MM.1S (cell line): ENCODE measurements around the gene TTC28.

Experiments used
- CTCF ChIP-seq: fragments of 300-600 bp; sonication (generic); IDR thresholded peaks from 2 replicates; pipeline ENCODE4 v1.5.1; 2016; ENCODE audit warnings: antibody characterized with exemption, low read length, mixed read lengths
- EZH2 ChIP-seq: fragments of 300-600 bp; sonication (generic); optimal IDR thresholded peaks from 2 replicates; pipeline ENCODE3; 2017; ENCODE audit warnings: low read depth, mild to moderate bottlenecking, antibody characterized with exemption, low read length, mixed read lengths

DNA sequence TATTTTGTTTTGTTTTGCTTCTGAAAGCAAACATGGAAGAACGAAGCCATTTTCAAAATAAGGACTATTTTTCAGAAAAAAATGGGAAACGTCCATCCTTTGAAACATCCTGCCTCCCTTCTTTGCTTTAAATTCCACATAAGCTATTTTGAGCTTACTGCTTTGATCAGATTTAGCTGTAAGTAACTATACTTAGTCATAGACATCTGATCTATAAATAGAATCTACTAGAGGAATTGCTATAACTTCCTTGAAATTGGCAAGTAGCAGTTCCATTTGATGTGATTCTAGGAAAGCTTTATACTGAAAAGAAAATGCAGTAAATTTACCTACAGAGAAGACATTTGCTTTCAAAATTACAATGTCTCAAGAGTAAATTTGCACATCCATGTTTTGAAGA is 305.8 kb downstream of the TTC28 start:
- TF ChIP-seq CTCF (no peak), EZH2 (no peak)
